Brain pericyte (primary cell): ENCODE data around the gene SV2B.

ENCODE experiments used
- DNase-seq: peaks from one replicate; pipeline ENCODE4 v3.0.0-alpha.2; 2012; ENCODE audit warnings: low read depth, low spot score

The SV2B gene

GRCh38 chr15:91102546-91103330, 2.7 kb downstream of the SV2B start:
- no peak for DNase-seq

- DNase-seq, result no peak
Observed at GRCh38 chr15:91104111-91104510, 4.1 kb downstream of the SV2B start.

GRCh38 chr15:91108421-91108820, 8.4 kb downstream of the SV2B start:
- DNase-seq, result no peak

GRCh38 chr15:91109885-91110284, 9.8 kb downstream of the SV2B start:
- DNase-seq, result no peak

GRCh38 chr15:91110407-91110806, 10.3 kb downstream of the SV2B start:
- DNase-seq, result no peak

- DNase-seq, result no peak
Observed at GRCh38 chr15:91113030-91113429, 13.0 kb downstream of the SV2B start.

- DNase-seq, result no peak
Observed at GRCh38 chr15:91114301-91114700, 14.2 kb downstream of the SV2B start.

GRCh38 chr15:91116113-91117067, 16.3 kb downstream of the SV2B start:
- no peak for DNase-seq

- no peak for DNase-seq
Observed at GRCh38 chr15:91117375-91117774, 17.3 kb downstream of the SV2B start.

GRCh38 chr15:91118817-91119590, 18.9 kb downstream of the SV2B start:
- DNase-seq, result no peak

GRCh38 chr15:91122296-91122695, 22.2 kb downstream of the SV2B start:
- DNase-seq, result no peak

- no peak for DNase-seq
Observed at GRCh38 chr15:91124132-91124531, 24.1 kb downstream of the SV2B start.

GRCh38 chr15:91125162-91125561, 25.1 kb downstream of the SV2B start:
- no peak for DNase-seq

- no peak for DNase-seq
Observed at GRCh38 chr15:91126080-91126479, 26.0 kb downstream of the SV2B start.

- no peak for DNase-seq
Observed at GRCh38 chr15:91127236-91127955, 27.3 kb downstream of the SV2B start.

- no peak for DNase-seq
Observed at GRCh38 chr15:91128016-91128415, 28.0 kb downstream of the SV2B start.

- no peak for DNase-seq
Observed at GRCh38 chr15:91129436-91129835, 29.4 kb downstream of the SV2B start.

GRCh38 chr15:91132079-91132478, 32.0 kb downstream of the SV2B start:
- DNase-seq, result no peak

GRCh38 chr15:91133511-91133910, 33.5 kb downstream of the SV2B start:
- no peak for DNase-seq

- DNase-seq, result no peak
Observed at GRCh38 chr15:91135201-91136130, 35.4 kb downstream of the SV2B start.
